Sigmoid colon (tissue), 4 donors: ENCODE results near the gene POLN.

Experiments used
- POLR2A ChIP-seq, 2 donors: fragments of 450-650 bp; IDR thresholded peaks; one replicate each; pipeline ENCODE4 v1.6.1; 2016; ENCODE audit warnings: antibody characterized with exemption in 2 of 2, mild to moderate bottlenecking in 2 of 2, moderate library complexity in 2 of 2
- POLR2AphosphoS5 ChIP-seq, 4 donors: sonication (generic); formaldehyde crosslinking; IDR thresholded peaks; one replicate each; pipeline ENCODE4 v1.6.1; 2017; ENCODE audit warnings: antibody characterized with exemption in 4 of 4
- TF ChIP-seq, protein P1 (sequence below), 4 experiments: fragments of 450-650 bp in 3 of 4; fragments of 200-600 bp in 1 of 4; IDR thresholded peaks; one replicate each; pipeline ENCODE4 v1.5.1; 2016 to 2019; ENCODE audit warnings: antibody characterized with exemption in 4 of 4, mild to moderate bottlenecking in 3 of 4, moderate library complexity in 2 of 4

GRCh38 chr4:2078584-2078983 lies 163.3 kb downstream of the POLN start:
- TF ChIP-seq, protein P1, sequence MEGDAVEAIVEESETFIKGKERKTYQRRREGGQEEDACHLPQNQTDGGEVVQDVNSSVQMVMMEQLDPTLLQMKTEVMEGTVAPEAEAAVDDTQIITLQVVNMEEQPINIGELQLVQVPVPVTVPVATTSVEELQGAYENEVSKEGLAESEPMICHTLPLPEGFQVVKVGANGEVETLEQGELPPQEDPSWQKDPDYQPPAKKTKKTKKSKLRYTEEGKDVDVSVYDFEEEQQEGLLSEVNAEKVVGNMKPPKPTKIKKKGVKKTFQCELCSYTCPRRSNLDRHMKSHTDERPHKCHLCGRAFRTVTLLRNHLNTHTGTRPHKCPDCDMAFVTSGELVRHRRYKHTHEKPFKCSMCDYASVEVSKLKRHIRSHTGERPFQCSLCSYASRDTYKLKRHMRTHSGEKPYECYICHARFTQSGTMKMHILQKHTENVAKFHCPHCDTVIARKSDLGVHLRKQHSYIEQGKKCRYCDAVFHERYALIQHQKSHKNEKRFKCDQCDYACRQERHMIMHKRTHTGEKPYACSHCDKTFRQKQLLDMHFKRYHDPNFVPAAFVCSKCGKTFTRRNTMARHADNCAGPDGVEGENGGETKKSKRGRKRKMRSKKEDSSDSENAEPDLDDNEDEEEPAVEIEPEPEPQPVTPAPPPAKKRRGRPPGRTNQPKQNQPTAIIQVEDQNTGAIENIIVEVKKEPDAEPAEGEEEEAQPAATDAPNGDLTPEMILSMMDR (IDR thresholded peaks at IDR 0.05): no peak
- TF ChIP-seq POLR2A (IDR thresholded peaks at IDR 0.05) (no peak), POLR2AphosphoS5 (IDR thresholded peaks at IDR 0.05) (no peak)
